Heart left ventricle (tissue), 16 donors: ENCODE results near the gene LRP1. TPM values are rescaled to one million over a fixed set of nuclear protein-coding genes. Genes with fewer than 3 reads are reported as not detected.

Experiments
- ATAC-seq, 4 donors: fragments of 200-7000 bp; cut with Tn5 transposase; one replicate each; pipeline ENCODE4 v1.9.1; 2020 to 2022; ENCODE audit warnings: moderate library complexity in 4 of 4, mild to moderate bottlenecking in 3 of 4, moderate number of reproducible peaks in 1 of 4
- DNase-seq, 5 donors: peaks; one replicate each; pipeline ENCODE4 v3.0.0-alpha.2; 2020
- H3K27ac ChIP-seq, 12 donors: fragments of 200-600 bp; sonication (generic) in 4 of 12; one replicate each; pipeline versions ENCODE4 v1.5.0 to v1.8.0; 2016 to 2022; ENCODE audit warnings: mild to moderate bottlenecking in 2 of 12
- H3K27me3 ChIP-seq, 9 donors: fragments of 200-600 bp; sonication (generic) in 2 of 9; one replicate each; pipeline versions ENCODE4 v1.5.1 to v1.8.0; 2016 to 2022; ENCODE audit warnings: mild to moderate bottlenecking in 3 of 9
- H3K36me3 ChIP-seq, 9 donors: fragments of 200-600 bp; sonication (generic) in 2 of 9; one replicate each; pipeline versions ENCODE4 v1.5.0 to v1.8.0; 2018 to 2022; ENCODE audit warnings: mild to moderate bottlenecking in 2 of 9
- H3K4me1 ChIP-seq, 12 donors: fragments of 200-600 bp; sonication (generic) in 4 of 12; one replicate each; pipeline versions ENCODE4 v1.5.0 to v1.8.0; 2016 to 2022; ENCODE audit warnings: mild to moderate bottlenecking in 3 of 12
- H3K4me3 ChIP-seq, 12 donors: fragments of 200-600 bp; sonication (generic) in 4 of 12; one replicate each; pipeline versions ENCODE4 v1.5.0 to v1.8.0; 2017 to 2022; ENCODE audit warnings: mild to moderate bottlenecking in 9 of 12, moderate library complexity in 4 of 12
- H3K9me3 ChIP-seq, 12 donors: fragments of 200-600 bp; sonication (generic) in 4 of 12; one replicate each; pipeline versions ENCODE4 v1.5.0 to v1.8.0; 2016 to 2022; ENCODE audit warnings: mild to moderate bottlenecking in 1 of 12
- POLR2A ChIP-seq, 2 donors: fragments of 450-650 bp; IDR thresholded peaks; one replicate each; pipeline ENCODE4 v1.6.1; 2017; ENCODE audit warnings: antibody characterized with exemption in 2 of 2, mild to moderate bottlenecking in 2 of 2, moderate library complexity in 2 of 2
- WGBS, 4 donors: extraction: QIAGEN DNeasy Blood & Tissue Kit in 2 of 4; methylation state at CpG; one replicate each; pipeline versions ENCODE4 v1.1.5 to v1.1.7; 2013 to 2018; 5-methylcytosine and 5-hydroxymethylcytosine counted together
- intact Hi-C, 10 donors: fragments of 100-400 bp; cut with DNase I; formaldehyde crosslinking; loops; one replicate each; pipeline versions ENCODE4 v1.11.1 to v1.14.2; 2022
- polyA plus RNA-seq, 2 donors: library from polyadenylated mRNA; stranded (reverse); fragments of 200-250 nt; gene quantifications; one replicate each; pipeline ENCODE4 v1.2.3, GENCODE V29; 2013
- total RNA-seq, 9 donors: library from RNA; depleted of rRNA in 2 of 9; stranded (reverse); fragments of >200 nt in 2 of 9; fragmentation: NEBNext Ultra II Directional in 3 of 9; extraction: Animal tissue kit (Norgen Biotek cat#: 25700) in 3 of 9; gene quantifications; one replicate each; pipeline versions ENCODE4 v1.1.0 to v1.2.4, GENCODE V29; 2016 to 2023
- TF ChIP-seq, protein P1 (sequence below), 12 donors: fragments of 200-600 bp; sonication (generic) in 4 of 12; IDR thresholded peaks; one replicate each; pipeline versions ENCODE4 v1.5.0 to v1.8.0; 2018 to 2022; ENCODE audit warnings: antibody characterized with exemption in 12 of 12, mild to moderate bottlenecking in 5 of 12
- donor health status: ischemic (EF 13 %, LVEDD 7.1; RV severe dilation, severe dysfunction).
- donor health status: healthy with polysubstance abuse.
- donor health status: DM: no; HTN: yes; CAD: no.
- donor health status: DM: no; HTN: no; CAD: no.
- donor health status: ischemic (EF 25% LVEDD 6.9; RV normal size, moderate dysfunction).
- donor health status: ischemic (EF 25% LVEDD 5.7; RV mildly dilated, moderate dysfunction).
- donor health status: healthy.
- donor health status: DM: yes; HTN: yes; CAD: no.
- donor health status: ischemic (EF 35%, LVEDD 5.7; RV mildly dilated, moderate dysfunction).
- donor health status: nonischemic (EF 11% LVEDD 7.7; RV severe dilation, severe dysfunction).
- donor health status: DM: yes; HTN: yes; CAD: no.
- donor health status: PGD.
- donor health status: ischemic (EF 29% LVEDD 5.4; RV normal size, mild dysfunction).
- donor health status: nonischemic (EF 23%, LVEDD 6.1; RV moderate dilation, normal function).

The LRP1 gene
- total and polyA plus RNA-seq, 11 donors, result 23.0 to 316 (median 69.0) TPM

- no peak overlapping the region for H3K4me3 ChIP-seq
- no peak for ATAC-seq
- 40 to 61% (median 55%) methylated on average over 13 of the region's 13 CpGs for WGBS, 4 donors
- no peaks in the 10 kb centered on the region for H3K36me3 ChIP-seq
- H3K4me1 ChIP-seq, result peaks cover 0 to 29% (median 7%) of the 10 kb centered on the region in 12 donors
- intact Hi-C loops, result no loop called here
- no peak for DNase-seq
- H3K9me3 ChIP-seq, result no peaks in the 10 kb centered on the region
- peaks cover 34 to 97% (median 88%) of the 10 kb centered on the region in 9 donors for H3K27me3 ChIP-seq
- H3K27ac ChIP-seq, result no peak overlapping the region
- TF ChIP-seq, protein P1, sequence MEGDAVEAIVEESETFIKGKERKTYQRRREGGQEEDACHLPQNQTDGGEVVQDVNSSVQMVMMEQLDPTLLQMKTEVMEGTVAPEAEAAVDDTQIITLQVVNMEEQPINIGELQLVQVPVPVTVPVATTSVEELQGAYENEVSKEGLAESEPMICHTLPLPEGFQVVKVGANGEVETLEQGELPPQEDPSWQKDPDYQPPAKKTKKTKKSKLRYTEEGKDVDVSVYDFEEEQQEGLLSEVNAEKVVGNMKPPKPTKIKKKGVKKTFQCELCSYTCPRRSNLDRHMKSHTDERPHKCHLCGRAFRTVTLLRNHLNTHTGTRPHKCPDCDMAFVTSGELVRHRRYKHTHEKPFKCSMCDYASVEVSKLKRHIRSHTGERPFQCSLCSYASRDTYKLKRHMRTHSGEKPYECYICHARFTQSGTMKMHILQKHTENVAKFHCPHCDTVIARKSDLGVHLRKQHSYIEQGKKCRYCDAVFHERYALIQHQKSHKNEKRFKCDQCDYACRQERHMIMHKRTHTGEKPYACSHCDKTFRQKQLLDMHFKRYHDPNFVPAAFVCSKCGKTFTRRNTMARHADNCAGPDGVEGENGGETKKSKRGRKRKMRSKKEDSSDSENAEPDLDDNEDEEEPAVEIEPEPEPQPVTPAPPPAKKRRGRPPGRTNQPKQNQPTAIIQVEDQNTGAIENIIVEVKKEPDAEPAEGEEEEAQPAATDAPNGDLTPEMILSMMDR (IDR thresholded peaks at IDR 0.05), result no peak
Measured at GRCh38 chr12:57222286-57223190, 94.3 kb downstream of the LRP1 start.

DNA sequence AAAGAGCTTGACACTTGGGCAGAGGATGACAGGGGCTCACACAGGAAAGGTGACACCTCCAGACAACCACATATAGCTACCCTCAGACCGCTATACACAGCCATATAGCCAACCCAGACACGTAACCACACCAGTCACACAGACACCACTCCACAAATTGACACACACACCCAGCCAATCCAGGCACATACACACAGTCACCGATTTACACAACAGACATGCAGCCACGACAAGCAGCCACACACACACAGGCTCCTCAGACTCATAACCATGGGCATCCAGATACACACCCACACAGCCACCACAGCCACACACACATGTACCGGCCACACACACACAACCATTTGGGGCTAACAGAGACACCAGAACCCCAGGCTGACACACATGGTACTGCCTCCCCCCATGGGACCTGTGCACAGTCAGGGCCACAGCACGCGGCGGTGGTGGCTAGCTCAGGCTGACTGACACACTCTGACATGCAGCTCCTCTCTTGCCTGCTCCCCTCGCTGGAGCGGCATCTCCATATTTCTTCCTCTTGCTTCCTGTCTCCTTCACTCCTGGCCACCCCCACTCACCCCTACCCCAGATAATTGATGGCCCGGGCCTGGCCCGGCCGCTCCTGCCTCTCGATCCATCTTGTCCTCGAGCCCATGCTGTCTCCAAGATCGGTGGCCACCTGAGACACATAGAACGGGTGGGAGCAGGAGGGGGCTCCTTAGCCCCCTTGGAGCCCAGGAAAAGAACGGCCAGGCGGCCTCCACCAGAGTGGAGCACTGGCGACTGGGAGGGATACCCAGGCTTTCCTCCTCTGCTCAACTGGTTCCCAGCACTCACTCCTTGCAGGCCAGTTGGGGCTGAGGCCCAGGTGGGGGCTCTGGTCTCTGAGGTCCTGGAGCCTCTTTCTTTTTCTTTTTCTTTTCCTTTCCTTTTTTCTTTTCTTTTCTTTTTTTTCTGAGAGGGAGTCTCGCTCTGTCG lies 95.2 kb downstream of the LRP1 start:
- H3K4me1 ChIP-seq, result peaks cover 0 to 28% (median 6%) of the 10 kb centered on the region in 12 donors
- no peaks in the 10 kb centered on the region for H3K36me3 ChIP-seq
- peaks cover 33 to 89% (median 82%) of the 10 kb centered on the region in 9 donors for H3K27me3 ChIP-seq
- TF ChIP-seq, protein P1 (IDR thresholded peaks at IDR 0.05), result no peak
- no peak for TF ChIP-seq POLR2A (IDR thresholded peaks at IDR 0.05)
- no peaks in the 10 kb centered on the region for H3K9me3 ChIP-seq
- DNase-seq (no peak), ATAC-seq (no peak)
- 58 to 70% (median 66%) methylated on average over 22 of the region's 22 CpGs for WGBS, 4 donors
- H3K27ac ChIP-seq, result no peak overlapping the region
- no peak overlapping the region for H3K4me3 ChIP-seq
- intact Hi-C loops, result no loop called here

- H3K9me3 ChIP-seq, result no peaks in the 10 kb centered on the region
- WGBS, 4 donors, result 44 to 77% (median 62%) methylated on average over 10 to 30 of the region's 30 CpGs
- H3K4me1 ChIP-seq, result peaks cover 0 to 37% (median 11%) of the 10 kb centered on the region in 12 donors
- H3K27ac ChIP-seq, result no peak overlapping the region
- no peaks in the 10 kb centered on the region for H3K36me3 ChIP-seq
- no peak for TF ChIP-seq POLR2A (IDR thresholded peaks at IDR 0.05)
- TF ChIP-seq, protein P1 (IDR thresholded peaks at IDR 0.05), result no peak
- DNase-seq, result no peak
- peaks cover 33 to 80% (median 73%) of the 10 kb centered on the region in 9 donors for H3K27me3 ChIP-seq
- peak overlapping the region in 2 of 12 donors; percentile 9 to 34 for H3K4me3 ChIP-seq
- no peak for ATAC-seq
- intact Hi-C loops, result no loop called here
Measured at GRCh38 chr12:57224278-57224972, 96.1 kb downstream of the LRP1 start.
